DOHH2 (cell line): ENCODE measurements around the gene KRTAP10-12.

ENCODE experiments used
- CTCF ChIP-seq: fragments of 200-600 bp; sonication (generic); IDR thresholded peaks from one replicate; pipeline ENCODE4 v1.5.1; 2014; ENCODE audit warnings: antibody characterized with exemption, mild to moderate bottlenecking, low read depth, low read length; ENCODE audit not compliant: poor library complexity, severe bottlenecking
- EZH2phosphoT487 ChIP-seq: fragments of 200-600 bp; sonication (generic); IDR thresholded peaks from 2 replicates; pipeline ENCODE4 v1.6.1; 2017; ENCODE audit warnings: borderline replicate concordance, mild to moderate bottlenecking, antibody characterized with exemption, low read length, moderate library complexity, mixed read lengths

DNA sequence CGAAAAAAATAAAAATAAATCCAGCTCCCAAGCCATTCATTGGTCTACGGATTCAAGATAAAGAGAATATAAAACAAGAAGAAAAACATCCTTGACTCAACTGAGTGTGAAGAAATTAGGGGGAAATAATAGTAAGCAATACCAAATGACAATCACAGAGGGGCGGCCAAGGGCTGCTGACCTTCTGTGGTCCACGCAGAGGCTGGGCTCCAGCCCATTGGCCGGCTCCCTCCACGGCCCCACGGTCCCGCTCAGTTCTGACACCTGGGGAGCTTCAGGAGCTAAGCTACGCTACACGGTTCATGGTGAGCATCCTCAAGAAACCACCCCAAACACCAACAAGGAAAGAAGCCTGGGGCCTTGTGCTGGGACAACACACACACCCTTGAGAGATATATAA, 400 bp upstream of the KRTAP10-12 start:
- no peak for TF ChIP-seq CTCF
- TF ChIP-seq EZH2phosphoT487, result no peak
